Calu3 (cell line): ENCODE results near the gene PAK4. TPM values are rescaled to one million over a fixed set of nuclear protein-coding genes. Genes with fewer than 3 reads are reported as not detected.
A peak's percentile ranks its signal among the peaks of the same experiment; 100 is the strongest.

ENCODE experiments used
- BruUV-seq: library from RNA; stranded (reverse); fragments of 400-500 nt; replicated peaks from 2 replicates; lab custom pipeline; 2021; lab: Mats Ljungman, UMichigan
- CTCF ChIA-PET: fragments of 300-600 bp; sonication (Branson Sonifier 250); formaldehyde crosslinking; loops from one replicate; lab custom pipeline; 2022; ENCODE audit warnings: antibody characterized with exemption; lab: Charles Lee
- DNase-seq: peaks from one replicate; pipeline ENCODE4 v3.0.0; 2022
- H3K27ac Mint-ChIP-seq: one replicate; pipeline ENCODE4 v1.8.0; 2022; ENCODE audit warnings: mixed read lengths; ENCODE audit not compliant: unreplicated experiment
- H3K27me3 Mint-ChIP-seq: one replicate; pipeline ENCODE4 v1.8.0; 2022; ENCODE audit warnings: mixed read lengths; ENCODE audit not compliant: unreplicated experiment
- H3K36me3 Mint-ChIP-seq: one replicate; pipeline ENCODE4 v1.8.0; 2022; ENCODE audit warnings: mild to moderate bottlenecking, moderate library complexity, mixed read lengths; ENCODE audit not compliant: insufficient read depth, unreplicated experiment
- H3K4me1 Mint-ChIP-seq: one replicate; pipeline ENCODE4 v1.8.0; 2022; ENCODE audit warnings: mild to moderate bottlenecking, low read depth, mixed read lengths; ENCODE audit not compliant: unreplicated experiment
- H3K4me3 Mint-ChIP-seq: one replicate; pipeline ENCODE4 v1.8.0; 2022; ENCODE audit warnings: mild to moderate bottlenecking, low read depth, moderate library complexity, mixed read lengths; ENCODE audit not compliant: unreplicated experiment
- H3K9me3 Mint-ChIP-seq: one replicate; pipeline ENCODE4 v1.8.0; 2022; ENCODE audit warnings: low read depth, mixed read lengths; ENCODE audit not compliant: unreplicated experiment
- CTCF ChIP-seq: fragments of 200-600 bp; IDR thresholded peaks from one replicate; pipeline ENCODE4 v1.8.0; 2022; ENCODE audit warnings: antibody characterized with exemption; ENCODE audit not compliant: unreplicated experiment
- intact Hi-C: fragments of 100-400 bp; cut with micrococcal nuclease; formaldehyde crosslinking; loops from one replicate; pipeline ENCODE4 v1.10.0; 2022; ENCODE audit not compliant: unreplicated experiment
- total RNA-seq: library from RNA; stranded (reverse); gene quantifications from 2 replicates; pipeline ENCODE4 v1.2.3, GENCODE V29; 2022

PAK4 gene
- total RNA-seq, 1 experiment from 2014 or later = 75.7 TPM

GRCh38 chr19:39124136-39124764, 1.3 kb upstream of the PAK4 start:
- TF ChIP-seq CTCF = no peak
- intact Hi-C loops = loop anchor here (5.0 kb wide), 1 partner anchor 288 kb away; the partner anchor contains the start of gene PLEKHG2
- BruUV-seq = no TSS peak
- Mint-ChIP-seq H3K4me3 (peak overlapping the region; percentile 15), H3K36me3 (peaks cover 39% of the 10 kb centered on the region), H3K4me1 (peaks cover 50% of the 10 kb centered on the region), H3K27ac (peak overlapping the region; percentile 45), H3K9me3 (no peaks in the 10 kb centered on the region), H3K27me3 (no peaks in the 10 kb centered on the region)
- DNase-seq = no peak
- CTCF ChIA-PET = interaction anchor here (0.7 kb wide), 1 partner anchor 244 kb away, joined by 6 read pairs; no protein-coding TSS in a partner anchor

DNA sequence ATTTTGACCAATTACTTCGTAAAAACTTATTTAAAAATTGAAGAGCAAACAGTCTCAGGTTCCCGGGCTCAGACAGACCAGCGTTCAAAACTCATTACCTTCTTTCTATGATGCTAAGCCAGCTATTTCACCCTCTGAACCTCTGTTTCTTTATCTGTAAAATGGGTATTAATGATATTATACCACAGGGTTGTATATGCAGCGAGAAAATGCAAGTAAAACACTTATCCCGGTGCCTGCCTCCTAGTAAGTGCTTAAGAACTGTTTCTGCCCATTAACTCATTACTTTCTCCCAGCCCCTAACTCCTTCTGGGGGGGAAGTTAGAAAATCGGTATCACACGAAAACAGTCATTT, 410 bp upstream of the PAK4 start:
- Mint-ChIP-seq H3K36me3 (peaks cover 39% of the 10 kb centered on the region), H3K27ac (peak overlapping the region; percentile 96), H3K4me1 (peaks cover 60% of the 10 kb centered on the region), H3K27me3 (no peaks in the 10 kb centered on the region), H3K4me3 (peak overlapping the region; percentile 94), H3K9me3 (no peaks in the 10 kb centered on the region)
- no TSS peak for BruUV-seq
- intact Hi-C loops = no loop called here
- TF ChIP-seq CTCF = no peak
- CTCF ChIA-PET = no interaction called here
- DNase-seq = no peak

- H3K27ac Mint-ChIP-seq = peak overlapping the region; percentile 96
- H3K9me3 Mint-ChIP-seq = no peaks in the 10 kb centered on the region
- no peak for TF ChIP-seq CTCF
- H3K4me3 Mint-ChIP-seq = peak overlapping the region; percentile 94
- H3K36me3 Mint-ChIP-seq = peaks cover 39% of the 10 kb centered on the region
- peak; percentile 81 for DNase-seq
- intact Hi-C loops = no loop called here
- H3K4me1 Mint-ChIP-seq = peaks cover 73% of the 10 kb centered on the region
- TSS peak; percentile 48 for BruUV-seq
- CTCF ChIA-PET = interaction anchor here (0.6 to 0.7 kb wide), 2 partner anchors 13 to 492 kb away, joined by 3 to 7 read pairs; no protein-coding TSS in a partner anchor
- no peaks in the 10 kb centered on the region for H3K27me3 Mint-ChIP-seq
These were observed 964 bp downstream of the PAK4 start for GRCh38 chr19:39126312-39127187.

DNA sequence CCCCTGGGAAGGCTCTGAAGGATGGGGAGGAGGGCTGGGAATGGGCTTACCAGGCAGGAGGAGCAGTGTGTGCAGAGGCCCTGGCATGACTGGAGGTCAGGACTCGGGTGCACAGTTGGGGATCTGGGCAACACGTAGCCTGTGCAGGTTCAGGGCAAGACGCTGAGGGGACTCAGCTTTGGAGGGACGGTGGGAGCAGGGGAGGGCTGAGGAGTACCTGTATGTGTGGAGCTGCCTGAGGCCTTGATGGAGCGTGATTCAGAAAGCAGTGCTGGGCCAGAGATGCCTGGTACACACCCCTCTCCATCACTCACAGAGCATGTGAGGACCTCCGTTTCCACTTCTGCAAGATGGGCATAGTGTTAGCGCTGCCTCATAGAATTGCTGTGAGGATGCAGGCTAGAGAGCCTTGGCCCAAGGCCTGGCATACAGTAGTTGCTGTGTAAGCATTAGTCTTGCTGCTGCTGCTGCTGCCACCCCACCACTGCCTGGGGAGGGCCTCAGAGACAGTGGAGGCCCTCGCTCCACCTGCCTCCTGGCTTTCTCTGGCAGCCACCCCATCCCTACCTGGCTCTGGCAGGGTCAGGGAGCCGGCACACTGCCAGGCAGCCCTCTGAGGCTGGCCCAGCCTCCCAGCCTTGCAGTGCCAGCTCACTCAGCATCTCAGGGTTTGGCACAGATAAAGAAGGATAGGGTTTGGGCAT, 2.4 kb downstream of the PAK4 start:
- no peak for TF ChIP-seq CTCF
- intact Hi-C loops = no loop called here
- BruUV-seq = no TSS peak
- Mint-ChIP-seq H3K9me3 (no peaks in the 10 kb centered on the region), H3K4me3 (peak overlapping the region; percentile 94), H3K27ac (no peak overlapping the region), H3K36me3 (peaks cover 46% of the 10 kb centered on the region), H3K4me1 (peaks cover 75% of the 10 kb centered on the region), H3K27me3 (no peaks in the 10 kb centered on the region)
- CTCF ChIA-PET = interaction anchor here (0.6 kb wide), 1 partner anchor 200 kb away, joined by 3 read pairs; no protein-coding TSS in a partner anchor
- DNase-seq = peak; percentile 35
